NCI-H526 (cell line): ENCODE measurements around the gene SSTR5.

Experiments used
- DNase-seq, 2 experiments: peaks; one replicate each; lab custom pipeline; 2025; lab: John Stamatoyannopoulos, UW

SSTR5 gene

GRCh38 chr16:1055557-1055924, 17.0 kb upstream of the SSTR5 start:
- DNase-seq, result no peak

GRCh38 chr16:1056196-1056595, 16.4 kb upstream of the SSTR5 start:
- DNase-seq, result no peak

- DNase-seq, result no peak
Observed at GRCh38 chr16:1057252-1057932, 15.2 kb upstream of the SSTR5 start.

- no peak for DNase-seq
Observed at GRCh38 chr16:1058216-1058615, 14.3 kb upstream of the SSTR5 start.

- DNase-seq, result no peak
Observed at GRCh38 chr16:1059310-1059709, 13.2 kb upstream of the SSTR5 start.

GRCh38 chr16:1060416-1061340, 11.9 kb upstream of the SSTR5 start:
- DNase-seq, result no peak

- DNase-seq, result no peak
Observed at GRCh38 chr16:1061769-1062505, 10.6 kb upstream of the SSTR5 start.

- no peak for DNase-seq
Observed at GRCh38 chr16:1062895-1063294, 9.7 kb upstream of the SSTR5 start.

GRCh38 chr16:1063728-1064127, 8.8 kb upstream of the SSTR5 start:
- no peak for DNase-seq

GRCh38 chr16:1065469-1066128, 6.9 kb upstream of the SSTR5 start:
- DNase-seq, result no peak

- DNase-seq, result peak in 1 of 2 experiments; percentile 32
Observed at GRCh38 chr16:1066584-1067172, 5.9 kb upstream of the SSTR5 start.

- DNase-seq, result no peak
Observed at GRCh38 chr16:1067629-1068028, 4.9 kb upstream of the SSTR5 start.

GRCh38 chr16:1068451-1068850, 4.1 kb upstream of the SSTR5 start:
- DNase-seq, result no peak

- no peak for DNase-seq
Observed at GRCh38 chr16:1069154-1069553, 3.4 kb upstream of the SSTR5 start.

GRCh38 chr16:1070084-1070863, 2.3 kb upstream of the SSTR5 start:
- DNase-seq, result no peak

GRCh38 chr16:1070864-1071408, 1.6 kb upstream of the SSTR5 start:
- DNase-seq, result no peak

- DNase-seq, result peak in 1 of 2 experiments; percentile 27
Observed at GRCh38 chr16:1071561-1072225, 854 bp upstream of the SSTR5 start.

- DNase-seq, result no peak
Observed at GRCh38 chr16:1073262-1073558, 663 bp downstream of the SSTR5 start.

- DNase-seq, result no peak
Observed at GRCh38 chr16:1073566-1074378, 1.2 kb downstream of the SSTR5 start.

GRCh38 chr16:1074379-1074649, 1.8 kb downstream of the SSTR5 start:
- DNase-seq, result no peak
